Testis (tissue), 3 donors: ENCODE data around the gene AFAP1. TPM values are rescaled to one million over a fixed set of nuclear protein-coding genes. Genes with fewer than 3 reads are reported as not detected.

Source experiments
- DNase-seq: peaks from one replicate; pipeline ENCODE4 v3.0.0-alpha.2; 2019
- H3K27ac ChIP-seq, 2 donors: fragments of 200-600 bp; sonication (generic); one replicate each; pipeline ENCODE4 v1.5.1; 2019
- H3K27me3 ChIP-seq: fragments of 200-600 bp; sonication (generic); one replicate; pipeline ENCODE4 v1.5.1; 2019
- H3K36me3 ChIP-seq: fragments of 200-600 bp; sonication (generic); one replicate; pipeline ENCODE4 v1.5.1; 2017; ENCODE audit warnings: low read depth; ENCODE audit errors: missing control alignments
- H3K4me1 ChIP-seq: fragments of 200-600 bp; sonication (generic); one replicate; pipeline ENCODE4 v1.5.1; 2019
- H3K4me3 ChIP-seq, 2 donors: fragments of 200-600 bp; sonication (generic); one replicate each; pipeline ENCODE4 v1.5.1; 2017 to 2019
- H3K9me3 ChIP-seq: fragments of 200-600 bp; sonication (generic); one replicate; pipeline ENCODE4 v1.5.1; 2017
- POLR2A ChIP-seq: fragments of 450-650 bp; IDR thresholded peaks from one replicate; pipeline ENCODE4 v1.6.1; 2017; ENCODE audit warnings: antibody characterized with exemption, mild to moderate bottlenecking, moderate library complexity
- WGBS, 2 donors: methylation state at CpG; one replicate each; pipeline ENCODE4 v1.1.5; 2018; 5-methylcytosine and 5-hydroxymethylcytosine counted together
- intact Hi-C: fragments of 100-400 bp; cut with DNase I; formaldehyde crosslinking; loops from one replicate; pipeline ENCODE4 v1.15.1; 2023; ENCODE audit warnings: low total_unique reads
- polyA plus RNA-seq: library from polyadenylated mRNA; stranded (reverse); fragments of 350-450 nt; fragmentation: Illumina TruSeq; extraction: RNeasy Lipid Tissue Mini Kit (QIAGEN cat#74804); gene quantifications from one replicate; pipeline ENCODE4 v1.2.3, GENCODE V29; 2014; ENCODE audit warnings: low read depth, low replicate concordance; ENCODE audit not compliant: insufficient read depth
- total RNA-seq, 2 donors: library from RNA; depleted of rRNA; stranded (reverse); fragments of >200 nt; gene quantifications; one replicate each; pipeline ENCODE4 v1.2.3, GENCODE V29; 2016
- TF ChIP-seq, protein P1 (sequence below), 3 experiments: fragments of 450-650 bp in 2 of 3; fragments of 200-600 bp in 1 of 3; sonication (generic) in 1 of 3; IDR thresholded peaks; one replicate each; pipeline ENCODE4 v1.5.1; 2016 to 2019; ENCODE audit warnings: antibody characterized with exemption in 3 of 3, mild to moderate bottlenecking in 2 of 3, moderate library complexity in 1 of 3

Gene AFAP1
- total and polyA plus RNA-seq, 3 donors from 2014 or later = 23.1 to 52.4 (median 51.4) TPM

DNA sequence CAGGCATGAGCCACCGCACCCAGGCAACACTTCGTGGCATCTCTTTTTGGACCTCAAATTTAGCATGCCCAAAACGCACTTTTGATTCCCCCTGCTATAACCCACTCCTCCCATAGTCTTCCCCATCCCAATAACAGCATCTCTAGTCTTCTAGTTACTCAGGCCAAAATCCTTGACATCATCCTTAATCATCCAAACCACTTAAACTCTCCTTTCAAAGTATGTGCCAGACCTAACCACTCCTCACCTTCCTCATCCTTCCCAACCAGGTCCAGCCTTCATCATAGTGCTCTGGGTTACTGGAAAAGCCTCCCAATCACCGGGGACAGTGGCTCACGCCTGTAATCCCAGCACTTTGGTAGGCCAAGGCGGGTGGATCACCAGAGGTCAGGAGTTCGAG is 41.9 kb downstream of the AFAP1 start:
- WGBS, 2 donors = 95 to 99% methylated on average over 7 of the region's 7 CpGs
- Histone ChIP-seq H3K4me1 (no peaks in the 10 kb centered on the region), H3K27me3 (no peaks in the 10 kb centered on the region), H3K27ac (no peak overlapping the region), H3K9me3 (no peaks in the 10 kb centered on the region), H3K4me3 (no peak overlapping the region), H3K36me3 (no peaks in the 10 kb centered on the region)
- TF ChIP-seq, protein P1, sequence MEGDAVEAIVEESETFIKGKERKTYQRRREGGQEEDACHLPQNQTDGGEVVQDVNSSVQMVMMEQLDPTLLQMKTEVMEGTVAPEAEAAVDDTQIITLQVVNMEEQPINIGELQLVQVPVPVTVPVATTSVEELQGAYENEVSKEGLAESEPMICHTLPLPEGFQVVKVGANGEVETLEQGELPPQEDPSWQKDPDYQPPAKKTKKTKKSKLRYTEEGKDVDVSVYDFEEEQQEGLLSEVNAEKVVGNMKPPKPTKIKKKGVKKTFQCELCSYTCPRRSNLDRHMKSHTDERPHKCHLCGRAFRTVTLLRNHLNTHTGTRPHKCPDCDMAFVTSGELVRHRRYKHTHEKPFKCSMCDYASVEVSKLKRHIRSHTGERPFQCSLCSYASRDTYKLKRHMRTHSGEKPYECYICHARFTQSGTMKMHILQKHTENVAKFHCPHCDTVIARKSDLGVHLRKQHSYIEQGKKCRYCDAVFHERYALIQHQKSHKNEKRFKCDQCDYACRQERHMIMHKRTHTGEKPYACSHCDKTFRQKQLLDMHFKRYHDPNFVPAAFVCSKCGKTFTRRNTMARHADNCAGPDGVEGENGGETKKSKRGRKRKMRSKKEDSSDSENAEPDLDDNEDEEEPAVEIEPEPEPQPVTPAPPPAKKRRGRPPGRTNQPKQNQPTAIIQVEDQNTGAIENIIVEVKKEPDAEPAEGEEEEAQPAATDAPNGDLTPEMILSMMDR (IDR thresholded peaks at IDR 0.05) = no peak
- no peak for TF ChIP-seq POLR2A
- intact Hi-C loops = no loop called here
- DNase-seq = no peak

DNA sequence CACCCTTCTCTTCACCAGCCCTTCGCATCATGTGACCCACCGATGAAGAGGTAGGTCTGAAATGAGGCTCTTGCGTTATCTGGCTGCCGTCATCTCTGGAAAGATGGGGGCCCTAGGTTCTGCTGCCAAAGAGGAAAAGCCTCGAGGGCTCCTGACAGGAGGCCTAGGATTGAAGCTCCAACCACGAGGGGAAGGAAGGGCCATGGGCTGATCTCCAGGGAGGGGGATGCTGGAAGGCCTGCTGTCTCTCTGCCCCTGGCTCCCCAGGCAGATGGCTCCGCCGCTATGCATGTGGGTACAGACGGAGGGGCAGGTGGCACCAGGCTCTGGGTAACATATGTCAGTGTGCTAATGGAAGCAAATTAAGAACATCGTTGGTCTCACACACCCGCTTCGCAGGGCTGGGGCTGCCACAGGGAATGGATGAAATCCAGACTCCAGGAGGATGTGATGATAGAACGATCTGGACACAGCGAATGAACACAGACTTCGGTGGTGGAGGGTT is 44.9 kb downstream of the AFAP1 start:
- no peak for TF ChIP-seq POLR2A
- TF ChIP-seq, protein P1 (IDR thresholded peaks at IDR 0.05) = no peak
- Histone ChIP-seq H3K27me3 (no peaks in the 10 kb centered on the region), H3K27ac (no peak overlapping the region), H3K9me3 (no peaks in the 10 kb centered on the region), H3K36me3 (no peaks in the 10 kb centered on the region), H3K4me1 (no peaks in the 10 kb centered on the region), H3K4me3 (no peak overlapping the region)
- no peak for DNase-seq
- WGBS, 2 donors = 85 to 88% methylated on average over 15 of the region's 15 CpGs
- intact Hi-C loops = no loop called here

DNA sequence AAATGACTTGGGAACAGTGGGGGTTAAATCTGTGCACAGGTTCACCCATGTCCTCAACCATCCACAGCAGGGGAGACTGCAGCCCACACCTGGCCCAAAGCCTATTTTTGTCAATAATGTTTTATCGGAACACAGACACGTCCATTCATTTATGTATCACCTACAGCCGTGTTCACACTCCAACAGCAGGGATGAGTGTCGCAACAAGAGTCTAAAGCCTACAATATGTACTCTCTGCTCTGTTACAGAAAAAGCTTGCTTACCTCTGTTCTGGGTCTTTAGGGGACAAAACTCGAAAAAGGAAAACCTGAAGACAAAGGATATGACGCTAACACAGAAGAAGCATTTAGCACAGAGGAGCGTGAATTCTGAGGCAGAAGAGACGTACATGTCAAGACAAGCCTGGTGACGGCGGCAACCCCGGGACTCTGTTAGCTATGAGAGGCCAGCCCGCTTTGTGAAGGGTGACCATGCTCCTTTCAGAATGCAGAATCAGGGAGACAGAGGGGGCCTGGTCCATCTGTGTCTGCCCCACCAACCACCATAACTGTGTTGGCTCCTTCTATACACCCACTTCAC is 45.5 kb downstream of the AFAP1 start:
- Histone ChIP-seq H3K4me1 (no peaks in the 10 kb centered on the region), H3K27me3 (no peaks in the 10 kb centered on the region), H3K27ac (no peak overlapping the region), H3K4me3 (no peak overlapping the region), H3K9me3 (no peaks in the 10 kb centered on the region), H3K36me3 (no peaks in the 10 kb centered on the region)
- intact Hi-C loops = no loop called here
- WGBS, 2 donors = 94 to 97% methylated on average over 12 of the region's 12 CpGs
- no peak for TF ChIP-seq POLR2A
- TF ChIP-seq, protein P1 (IDR thresholded peaks at IDR 0.05) = no peak
- no peak for DNase-seq

DNA sequence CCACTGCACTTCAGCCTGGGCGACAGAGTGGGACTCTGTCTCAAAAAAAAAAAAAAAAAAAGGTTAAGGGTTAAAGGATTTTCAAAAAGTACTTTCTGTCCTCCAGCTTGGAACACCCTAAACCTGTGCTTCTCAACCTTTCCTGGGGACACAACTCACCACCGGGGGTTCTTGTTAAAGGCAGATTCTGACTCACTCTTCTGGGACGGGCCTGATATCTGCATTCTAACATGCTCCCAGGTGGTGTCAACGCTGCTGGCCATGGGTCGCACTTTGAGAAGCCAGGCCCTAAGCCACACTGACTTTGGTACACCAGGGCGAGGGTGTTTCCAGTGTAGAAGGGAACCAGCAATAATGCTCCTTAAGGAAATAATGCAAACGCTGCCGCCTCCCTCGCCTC is 46.1 kb downstream of the AFAP1 start:
- H3K27ac ChIP-seq = no peak overlapping the region
- no peaks in the 10 kb centered on the region for H3K4me1 ChIP-seq
- no peaks in the 10 kb centered on the region for H3K9me3 ChIP-seq
- H3K36me3 ChIP-seq = no peaks in the 10 kb centered on the region
- DNase-seq = no peak
- intact Hi-C loops = no loop called here
- TF ChIP-seq, protein P1 (IDR thresholded peaks at IDR 0.05) = no peak
- TF ChIP-seq POLR2A = no peak
- H3K27me3 ChIP-seq = no peaks in the 10 kb centered on the region
- WGBS, 2 donors = 74 to 90% methylated on average over 9 of the region's 9 CpGs
- H3K4me3 ChIP-seq = no peak overlapping the region
